Mesodermal cell (in vitro differentiated cells): Measurements from ENCODE around the gene TTLL4.

ENCODE experiments used
- H3K27ac ChIP-seq: 2 replicates; pipeline ENCODE4 v1.7.0; 2013; ENCODE audit warnings: mild to moderate bottlenecking, low read depth, low read length, moderate library complexity; ENCODE audit not compliant: severe bottlenecking
- H3K36me3 ChIP-seq: 2 replicates; pipeline ENCODE4 v1.7.1; 2013; ENCODE audit warnings: mild to moderate bottlenecking, low read length, moderate library complexity; ENCODE audit not compliant: control insufficient read depth, insufficient read depth
- H3K4me1 ChIP-seq: one replicate; pipeline ENCODE4 v1.7.1; 2013; ENCODE audit warnings: mild to moderate bottlenecking, low read length; ENCODE audit not compliant: insufficient read depth, control insufficient read depth, poor library complexity, severe bottlenecking
- H3K4me3 ChIP-seq: 2 replicates; pipeline ENCODE4 v1.7.0; 2013; ENCODE audit warnings: low read length, control low read depth, mild to moderate bottlenecking; ENCODE audit not compliant: insufficient read depth, poor library complexity, severe bottlenecking; ENCODE audit errors: extremely low read depth
- H3K9me3 ChIP-seq: 2 replicates; pipeline ENCODE4 v1.7.1; 2013; ENCODE audit warnings: mild to moderate bottlenecking, low read length, moderate library complexity; ENCODE audit not compliant: control insufficient read depth
- WGBS, 2 experiments: methylation state at CpG; one replicate each; pipeline ENCODE4 v1.1.5; 2013; ENCODE audit warnings: missing lambda C conversion rate in 2 of 2; ENCODE audit not compliant: insufficient coverage in 2 of 2; 5-methylcytosine and 5-hydroxymethylcytosine counted together

The TTLL4 gene

DNA sequence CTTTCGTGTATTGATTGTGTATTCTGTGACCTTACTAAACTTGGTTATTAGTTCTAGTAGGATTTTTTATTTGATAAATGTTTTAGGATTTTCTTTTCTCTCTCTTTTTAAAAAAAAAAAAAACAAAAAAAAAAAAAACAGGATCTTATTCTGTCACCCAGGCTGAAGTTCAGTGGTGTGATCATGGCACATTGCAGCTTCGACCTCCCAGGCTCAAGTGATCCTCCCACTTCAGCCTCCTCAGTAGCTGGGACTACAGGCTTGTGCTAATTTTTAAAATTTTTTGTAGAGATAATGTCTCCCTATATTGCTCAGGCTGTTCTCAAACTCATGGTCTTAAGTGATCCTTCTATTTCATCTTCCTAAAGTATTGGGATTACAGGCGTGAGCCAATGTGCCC is 19.0 kb downstream of the TTLL4 start:
- no peak overlapping the region for H3K27ac ChIP-seq
- peaks cover 18% of the 10 kb centered on the region for H3K9me3 ChIP-seq
- peaks cover 32% of the 10 kb centered on the region for H3K4me1 ChIP-seq
- H3K4me3 ChIP-seq, result no peak overlapping the region
- WGBS, 2 experiments, result 90% methylated on average over 2 of the region's 3 CpGs; no CpG with 5 or more reads in 1 of the 2 experiments
- H3K36me3 ChIP-seq, result peaks cover 57% of the 10 kb centered on the region

DNA sequence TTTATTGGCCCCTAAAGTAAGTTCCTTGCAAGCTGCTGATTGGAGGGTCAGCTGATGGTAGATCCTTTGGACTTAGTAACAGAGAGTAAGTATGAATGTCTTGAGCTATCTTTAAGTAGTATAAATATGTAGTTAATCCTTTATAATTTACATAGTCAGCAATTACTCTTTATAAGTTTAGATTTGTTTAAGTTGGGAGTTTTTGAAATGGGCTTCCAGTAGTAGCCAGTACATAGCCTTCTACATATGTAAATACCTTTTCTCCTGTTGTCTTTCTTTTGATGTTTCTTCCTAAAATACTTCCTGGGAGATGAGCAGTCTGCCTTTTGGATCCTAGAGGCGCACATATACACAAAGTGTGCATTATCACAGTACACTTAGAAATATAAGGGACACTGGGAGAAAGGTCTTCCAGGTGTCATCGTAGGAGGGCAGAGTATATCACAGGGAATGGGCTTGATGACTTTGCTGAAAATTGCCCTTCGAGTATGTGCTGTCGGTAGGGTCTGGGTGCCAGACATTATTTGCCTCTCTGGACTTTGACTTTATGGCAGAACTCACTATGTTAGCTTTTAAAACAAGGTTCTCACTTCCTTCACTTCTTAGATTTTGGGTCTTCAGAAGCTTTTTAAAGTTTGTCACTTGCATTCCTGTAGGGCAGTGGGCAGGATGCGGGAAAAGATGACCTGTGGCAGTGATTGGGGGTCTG is 21.6 kb downstream of the TTLL4 start:
- Histone ChIP-seq H3K4me3 (no peak overlapping the region), H3K36me3 (peaks cover 48% of the 10 kb centered on the region), H3K9me3 (peaks cover 4% of the 10 kb centered on the region), H3K27ac (peak overlapping the region; percentile 79), H3K4me1 (peaks cover 32% of the 10 kb centered on the region)
- 92 to 94% methylated on average over 2 to 4 of the region's 5 CpGs for WGBS, 2 experiments

DNA sequence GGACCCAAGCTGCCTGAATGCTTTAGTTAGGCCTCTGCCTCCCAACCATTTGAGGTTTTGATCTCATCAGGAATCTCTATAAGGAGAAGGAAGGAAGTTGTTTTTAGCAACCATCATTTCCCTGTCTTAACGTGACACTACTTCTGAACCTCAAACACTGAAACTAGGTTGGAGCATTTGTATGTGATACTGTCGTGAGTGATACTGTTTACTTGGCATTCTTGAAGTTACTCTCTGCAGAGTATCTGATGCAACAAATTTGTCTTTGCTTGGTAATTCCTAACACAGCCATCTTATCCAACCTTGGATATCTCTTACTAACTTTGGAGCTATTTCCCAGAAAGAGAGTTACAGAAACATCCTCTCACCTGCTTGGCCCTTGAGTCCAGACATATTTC is 22.1 kb downstream of the TTLL4 start:
- peaks cover 48% of the 10 kb centered on the region for H3K36me3 ChIP-seq
- 80% methylated on average over 1 of the region's 2 CpGs; no CpG with 5 or more reads in 1 of the 2 experiments for WGBS, 2 experiments

DNA sequence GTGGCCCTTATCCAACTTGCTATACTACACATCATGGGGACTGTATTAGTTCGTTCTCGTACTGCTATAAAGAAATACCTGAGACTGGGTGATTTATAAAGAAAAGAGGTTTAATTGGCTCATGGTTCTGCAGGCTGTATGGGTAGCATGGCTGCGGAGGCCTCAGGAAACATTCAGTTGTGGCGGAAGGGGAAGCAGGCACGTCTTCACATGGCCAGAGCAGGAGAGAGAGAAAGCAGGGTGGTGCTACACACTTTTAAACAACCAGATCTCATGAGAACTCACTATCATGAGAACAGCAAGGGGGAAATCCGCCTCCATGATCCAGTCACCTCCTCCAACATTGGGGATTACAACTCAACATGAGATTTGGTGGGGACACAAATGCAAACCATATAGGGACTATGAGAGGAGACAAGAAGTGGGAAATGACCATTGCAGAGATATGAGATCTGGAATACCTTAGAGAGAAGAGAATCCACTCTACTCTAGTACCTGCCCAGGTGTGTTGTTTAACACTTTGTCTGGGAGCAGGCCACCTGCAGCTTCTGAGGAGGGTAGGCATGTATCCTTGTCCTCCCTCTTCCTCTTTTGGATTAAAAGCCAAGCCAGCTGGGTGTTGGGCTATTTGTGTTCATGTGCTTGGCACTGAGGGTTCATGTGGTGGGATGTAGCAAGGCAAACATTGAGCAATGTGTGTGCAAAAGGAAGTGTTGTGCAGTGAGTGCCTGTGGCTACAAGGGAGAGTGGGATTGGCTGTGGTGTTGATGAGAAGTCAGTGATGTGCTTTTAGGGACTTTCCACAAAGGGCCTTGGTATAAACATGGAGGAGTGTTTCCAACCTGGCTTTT is 22.8 kb downstream of the TTLL4 start:
- H3K9me3 ChIP-seq, result no peaks in the 10 kb centered on the region
- peaks cover 32% of the 10 kb centered on the region for H3K4me1 ChIP-seq
- no peak overlapping the region for H3K27ac ChIP-seq
- H3K4me3 ChIP-seq, result no peak overlapping the region
- peaks cover 50% of the 10 kb centered on the region for H3K36me3 ChIP-seq
- WGBS, 2 experiments, result 100% methylated on average over 1 to 3 of the region's 6 CpGs

More for the DNA sequence above, 22.1 kb downstream of the TTLL4 start:
- Histone ChIP-seq H3K4me1 (peaks cover 32% of the 10 kb centered on the region), H3K27ac (peak overlapping the region; percentile 79), H3K4me3 (no peak overlapping the region), H3K9me3 (peaks cover under 1% of the 10 kb centered on the region)

DNA sequence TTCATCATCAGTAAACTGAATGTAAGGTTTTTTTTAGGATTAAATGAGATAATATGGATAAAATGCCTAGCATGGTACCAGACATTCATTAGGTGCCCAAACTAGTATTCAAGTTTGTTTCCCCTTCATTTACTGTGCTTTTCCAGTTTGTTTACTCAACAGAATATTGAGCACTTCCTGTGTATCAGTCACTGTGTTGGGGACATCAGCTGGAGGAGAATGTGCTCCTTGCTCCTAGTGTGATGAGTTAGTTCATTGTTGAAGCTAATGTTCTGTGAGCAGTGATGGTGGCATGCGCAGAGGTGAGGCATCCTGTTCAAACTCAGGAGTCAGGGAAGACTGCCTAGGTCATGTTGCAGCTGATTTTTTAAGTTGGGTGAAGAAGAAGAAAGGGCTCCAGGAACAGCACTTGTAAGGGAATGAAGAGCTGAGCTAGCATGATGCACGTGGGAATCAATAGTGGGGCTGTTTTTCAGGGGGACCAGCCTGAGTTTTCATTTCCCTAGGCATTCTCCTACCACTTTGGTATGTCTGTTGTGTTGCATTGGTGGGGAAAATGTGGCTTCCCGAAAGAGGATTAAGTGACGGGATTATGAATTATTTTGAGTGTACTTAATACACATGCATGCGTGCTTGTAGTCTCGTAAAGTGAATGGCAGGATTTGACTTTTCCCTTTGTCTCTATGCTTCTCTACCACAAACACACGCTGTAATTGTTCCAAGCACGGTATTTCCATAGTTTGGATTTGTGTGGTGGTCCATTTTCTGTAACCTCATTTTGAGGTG is 23.7 kb downstream of the TTLL4 start:
- 96 to 100% methylated on average over 3 of the region's 8 CpGs for WGBS, 2 experiments
- H3K36me3 ChIP-seq, result peaks cover 50% of the 10 kb centered on the region
- H3K27ac ChIP-seq, result no peak overlapping the region
- no peaks in the 10 kb centered on the region for H3K9me3 ChIP-seq
- H3K4me3 ChIP-seq, result no peak overlapping the region
- H3K4me1 ChIP-seq, result peaks cover 32% of the 10 kb centered on the region

DNA sequence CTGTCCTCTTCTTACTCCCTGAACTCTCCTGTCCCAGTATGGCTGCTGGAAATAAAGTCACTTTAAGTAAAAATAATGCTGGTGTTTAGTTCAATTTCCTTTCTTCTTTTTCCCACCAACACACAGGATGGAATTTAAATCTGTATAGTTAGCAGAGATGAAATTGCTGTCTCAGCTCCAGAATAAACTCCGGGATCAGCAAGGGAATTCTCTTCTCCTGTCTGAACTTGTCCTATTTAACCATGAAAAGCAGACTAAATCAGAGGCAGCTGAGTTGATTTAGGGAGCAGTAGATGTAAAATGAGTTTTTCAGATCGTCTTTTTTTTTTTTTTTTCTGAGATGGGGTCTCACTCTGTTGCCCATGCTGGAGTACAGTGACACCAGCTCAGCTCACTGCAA is 25.9 kb downstream of the TTLL4 start:
- peaks cover 66% of the 10 kb centered on the region for H3K36me3 ChIP-seq
- 100% methylated on average over 2 of the region's 2 CpGs; no CpG with 5 or more reads in 1 of the 2 experiments for WGBS, 2 experiments

DNA sequence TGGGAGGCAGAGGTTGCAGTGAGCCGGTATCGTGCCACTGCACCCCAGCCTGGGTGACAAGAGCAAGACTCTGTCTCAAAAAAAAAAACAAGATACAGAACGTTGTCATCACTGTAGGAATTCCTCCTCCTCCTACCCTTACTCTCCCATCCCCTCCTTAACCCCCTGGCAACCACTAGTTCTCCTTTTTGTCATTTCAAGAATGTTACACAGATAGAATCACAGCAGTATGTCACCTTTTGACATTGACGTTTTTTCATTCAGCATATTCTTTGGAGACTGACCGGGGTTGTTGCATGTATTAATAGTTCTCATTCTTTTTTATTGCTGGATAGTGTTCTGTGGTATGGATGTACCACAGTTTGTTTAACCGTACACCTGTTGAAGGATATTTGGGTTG is 32.4 kb downstream of the TTLL4 start:
- WGBS, 2 experiments, result 87 to 93% methylated on average over 3 to 5 of the region's 6 CpGs
- Histone ChIP-seq H3K4me3 (no peak overlapping the region), H3K4me1 (peaks cover 2% of the 10 kb centered on the region), H3K36me3 (peaks cover 80% of the 10 kb centered on the region), H3K27ac (no peak overlapping the region), H3K9me3 (no peaks in the 10 kb centered on the region)

More for the DNA sequence above, 25.9 kb downstream of the TTLL4 start:
- Histone ChIP-seq H3K27ac (no peak overlapping the region), H3K4me3 (no peak overlapping the region), H3K4me1 (peaks cover 29% of the 10 kb centered on the region), H3K9me3 (no peaks in the 10 kb centered on the region)

DNA sequence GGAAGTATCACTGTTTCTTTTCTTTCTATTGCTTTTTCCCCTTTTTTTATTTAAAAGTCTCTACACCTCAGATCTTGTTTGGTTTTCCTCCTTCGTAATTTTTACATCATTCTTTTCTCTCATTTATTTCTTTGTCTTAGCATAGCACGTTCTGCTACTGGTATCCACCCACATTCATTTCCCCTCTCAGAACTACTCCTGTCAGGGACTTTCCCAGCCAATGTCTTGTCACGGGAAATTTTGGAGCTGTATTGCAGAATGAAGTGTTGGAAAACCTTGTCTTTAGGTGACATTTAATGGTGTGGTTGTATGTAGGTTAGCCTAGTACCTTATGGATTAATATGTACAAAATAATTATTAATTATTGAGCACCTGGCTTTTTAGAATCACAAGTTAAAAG is 34.0 kb downstream of the TTLL4 start:
- Histone ChIP-seq H3K27ac (no peak overlapping the region), H3K9me3 (no peaks in the 10 kb centered on the region), H3K36me3 (peaks cover 80% of the 10 kb centered on the region), H3K4me1 (peaks cover 2% of the 10 kb centered on the region), H3K4me3 (no peak overlapping the region)
- WGBS, 2 experiments, result 88 to 97% methylated on average over 2 of the region's 3 CpGs

DNA sequence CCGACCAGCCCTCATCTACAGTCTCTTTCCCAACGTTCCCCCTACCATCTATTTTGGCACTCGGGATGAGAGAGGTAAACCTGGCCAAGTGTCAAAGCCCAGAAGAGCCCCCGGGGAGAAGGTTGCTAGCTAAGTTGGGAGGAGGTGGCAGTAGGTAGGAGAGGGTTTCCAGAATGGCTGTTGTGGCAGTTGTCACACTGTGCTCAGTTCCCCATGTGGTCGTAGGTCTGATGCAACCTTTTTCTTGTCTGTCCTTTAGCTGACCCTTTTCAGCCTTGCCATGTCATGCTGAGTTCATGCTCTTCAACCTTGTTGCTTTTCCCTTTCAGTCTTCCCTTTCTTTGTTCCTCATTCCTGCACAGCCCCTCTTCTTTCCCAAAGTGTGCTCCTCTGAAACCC is 34.5 kb downstream of the TTLL4 start:
- Histone ChIP-seq H3K36me3 (peaks cover 81% of the 10 kb centered on the region), H3K4me3 (no peak overlapping the region), H3K9me3 (no peaks in the 10 kb centered on the region), H3K4me1 (peaks cover 2% of the 10 kb centered on the region), H3K27ac (peak overlapping the region; percentile 77)
- WGBS, 2 experiments, result 36 to 75% methylated on average over 2 to 5 of the region's 5 CpGs
